Measurements from ENCODE around the gene ADAM33.

Gene ADAM33

DNA sequence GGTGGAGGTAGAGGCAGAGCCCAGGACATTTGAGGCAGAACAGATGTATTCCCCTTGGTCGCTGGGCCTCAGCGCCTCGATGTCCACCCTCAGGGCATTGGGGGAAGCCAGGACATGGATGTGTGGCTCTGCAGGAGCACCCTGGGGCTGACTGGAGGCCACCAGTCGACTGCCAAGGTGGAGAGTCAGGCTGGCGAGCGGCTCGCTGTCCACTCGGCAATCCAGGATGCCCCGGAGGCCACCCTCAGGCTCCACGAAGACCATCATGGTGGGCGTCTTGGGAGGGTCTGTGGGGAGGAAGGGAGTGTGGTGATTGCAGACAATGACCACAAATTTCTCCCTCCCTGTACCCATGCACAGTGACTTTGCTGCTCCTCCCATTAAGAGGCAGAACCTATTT is 8.2 kb upstream of the ADAM33 start:
- DNase-seq (ENCODE audit: low spot score) = no peak

- no peak for DNase-seq (ENCODE audit: low spot score)
These were observed 5.8 kb upstream of the ADAM33 start for GRCh38 chr20:3687655-3688054.

DNA sequence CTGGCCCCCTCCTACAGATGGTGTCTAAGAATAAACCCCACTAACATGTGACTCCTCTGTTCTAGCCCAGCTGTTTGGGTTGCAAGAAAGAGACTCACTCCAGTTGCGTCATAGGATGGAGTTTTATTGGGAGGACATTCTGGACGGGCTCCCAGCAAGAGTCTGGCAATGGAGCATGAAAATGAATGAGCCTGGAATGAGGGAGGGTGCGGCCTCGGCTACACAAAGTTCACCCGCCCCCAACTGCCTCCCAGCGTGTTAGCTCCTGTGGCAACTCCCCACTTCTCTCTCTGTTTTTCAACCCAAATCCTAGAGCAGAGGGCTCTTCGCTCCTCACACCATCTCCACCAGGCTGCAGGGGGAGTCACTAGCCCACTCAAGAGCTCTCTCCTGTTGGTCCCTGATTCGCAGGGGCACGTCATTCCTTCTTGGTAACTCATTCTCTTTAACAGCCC is 5.1 kb upstream of the ADAM33 start:
- DNase-seq (ENCODE audit: low spot score) = no peak

DNA sequence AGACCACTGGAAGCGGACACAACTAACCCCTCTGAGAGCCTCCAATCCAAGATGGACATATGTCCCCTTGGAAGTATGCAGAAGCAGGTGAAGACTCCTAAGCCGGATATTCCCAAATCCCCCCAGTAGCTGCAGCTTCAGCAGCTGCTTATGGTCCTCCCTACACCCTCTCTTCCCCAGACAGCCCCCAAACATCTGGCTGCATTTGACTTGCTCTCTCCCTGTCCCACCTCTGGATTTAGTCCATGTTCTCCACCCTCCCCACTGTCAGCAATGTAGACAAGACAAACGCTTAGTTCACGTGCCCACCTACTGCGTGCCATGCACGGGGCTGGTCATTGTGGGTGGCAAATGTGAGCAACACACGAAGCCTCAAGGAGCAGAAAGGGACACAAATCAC is 4.6 kb upstream of the ADAM33 start:
- DNase-seq (ENCODE audit: low spot score) = no peak

GRCh38 chr20:3685341-3685740 is 3.5 kb upstream of the ADAM33 start:
- no peak for DNase-seq (ENCODE audit: low spot score)

DNA sequence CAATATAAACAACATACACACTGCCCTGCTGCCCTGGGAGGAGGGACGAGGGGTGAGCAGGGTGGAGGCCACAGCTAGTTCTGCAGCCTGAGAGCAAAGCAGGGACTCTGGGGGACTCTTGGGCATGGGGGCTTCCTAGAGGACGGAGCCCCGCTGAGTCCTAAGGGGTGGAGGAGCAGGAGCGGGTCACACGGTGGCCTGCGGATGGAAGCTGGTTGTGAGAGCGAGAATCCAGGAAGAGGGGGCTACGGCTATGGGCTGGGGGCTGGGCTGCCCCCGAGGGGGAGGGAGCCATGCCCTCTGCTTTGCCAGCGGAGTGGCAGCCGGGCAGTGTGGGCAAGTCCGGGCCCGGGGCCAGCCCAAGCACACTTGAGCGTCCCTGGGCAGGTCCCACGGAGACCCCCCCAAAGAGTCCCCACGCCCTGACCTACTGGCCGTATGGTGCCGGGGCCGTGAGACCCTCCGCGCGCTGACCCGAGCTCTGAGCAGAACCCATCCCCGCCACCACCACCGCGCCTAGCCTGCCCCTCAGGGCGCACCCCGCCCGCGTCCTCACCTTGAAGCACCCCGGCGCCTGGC is 369 bp downstream of the ADAM33 start:
- no peak for DNase-seq (ENCODE audit: low spot score)

DNA sequence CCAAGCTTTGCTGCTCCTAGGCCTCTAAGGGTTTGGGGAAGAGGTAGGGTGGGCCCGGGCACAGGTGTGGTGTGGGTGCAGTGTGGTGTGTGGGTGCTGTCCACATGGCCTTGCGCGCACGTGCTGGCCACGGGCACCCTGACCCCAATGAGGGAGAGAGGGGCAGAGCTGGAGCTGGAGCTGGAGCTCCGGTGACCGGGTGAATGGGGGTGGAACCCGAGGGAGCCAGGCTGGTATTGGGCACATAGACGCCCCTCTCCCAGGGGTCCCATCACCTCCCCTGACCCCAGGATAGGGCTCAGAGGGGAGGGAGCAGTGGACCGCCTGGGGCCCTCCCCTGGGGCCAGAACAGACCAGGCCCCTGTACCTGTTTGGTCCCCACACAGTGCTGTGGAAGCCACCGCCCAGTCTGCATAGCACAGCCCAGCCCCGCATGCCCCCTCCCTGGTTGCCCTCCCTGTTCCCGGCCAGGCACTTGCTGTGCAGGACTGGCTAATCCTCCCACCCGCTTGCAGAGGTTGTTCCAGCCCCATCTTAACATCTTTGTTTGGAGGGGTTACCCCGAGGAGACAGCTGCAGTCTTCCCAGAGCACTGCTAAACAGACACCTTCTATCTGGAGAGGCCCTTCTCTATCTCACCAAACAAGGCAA is 984 bp downstream of the ADAM33 start:
- DNase-seq (ENCODE audit: low spot score) = no peak

DNA sequence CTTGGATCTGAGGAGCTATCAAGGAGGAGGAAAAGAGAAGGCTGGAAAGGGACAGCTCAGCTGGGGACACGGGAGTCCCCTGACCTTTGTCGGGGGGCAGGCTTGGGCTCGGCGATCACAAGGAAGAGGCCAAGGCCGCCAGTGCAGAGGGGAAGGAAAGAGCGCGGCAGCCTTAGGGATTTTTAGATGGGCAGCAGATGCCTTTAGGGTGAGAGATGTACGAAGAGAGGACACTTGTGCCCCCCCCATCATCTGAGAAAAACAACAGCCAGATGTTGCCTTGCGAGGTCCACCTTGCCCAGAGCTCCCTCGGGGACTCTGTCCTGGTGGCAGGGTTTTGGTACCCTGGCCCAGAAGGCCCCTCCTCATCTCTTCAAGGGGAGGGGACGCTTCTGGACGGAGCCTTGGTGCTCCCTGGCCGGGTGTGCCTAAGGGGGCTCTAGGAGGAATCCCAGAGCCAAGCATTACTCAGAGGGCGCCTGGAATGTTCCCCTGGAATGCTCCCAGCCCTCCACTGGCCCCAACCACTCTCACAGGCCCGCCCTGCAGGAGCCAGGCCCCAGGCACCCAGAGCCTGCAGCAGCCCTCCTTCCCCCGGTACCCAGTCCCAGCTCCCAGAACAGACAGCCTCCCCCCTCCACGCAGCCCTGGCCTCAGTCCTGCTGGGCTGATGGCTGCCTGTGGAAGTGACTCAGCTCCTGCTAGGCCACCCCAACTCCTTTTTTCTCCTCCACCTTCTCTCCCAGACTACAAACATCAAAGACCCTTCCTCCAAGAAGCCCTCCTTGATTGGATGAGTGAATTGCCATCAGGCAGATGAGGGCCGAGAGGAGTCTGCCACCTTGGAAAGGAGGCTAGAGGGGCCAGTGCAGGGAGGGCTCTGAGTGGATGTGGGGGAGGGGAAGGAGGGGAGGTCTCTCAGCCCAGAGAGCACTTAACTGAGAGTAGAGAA is 1.8 kb downstream of the ADAM33 start:
- no peak for DNase-seq (ENCODE audit: low spot score)

DNA sequence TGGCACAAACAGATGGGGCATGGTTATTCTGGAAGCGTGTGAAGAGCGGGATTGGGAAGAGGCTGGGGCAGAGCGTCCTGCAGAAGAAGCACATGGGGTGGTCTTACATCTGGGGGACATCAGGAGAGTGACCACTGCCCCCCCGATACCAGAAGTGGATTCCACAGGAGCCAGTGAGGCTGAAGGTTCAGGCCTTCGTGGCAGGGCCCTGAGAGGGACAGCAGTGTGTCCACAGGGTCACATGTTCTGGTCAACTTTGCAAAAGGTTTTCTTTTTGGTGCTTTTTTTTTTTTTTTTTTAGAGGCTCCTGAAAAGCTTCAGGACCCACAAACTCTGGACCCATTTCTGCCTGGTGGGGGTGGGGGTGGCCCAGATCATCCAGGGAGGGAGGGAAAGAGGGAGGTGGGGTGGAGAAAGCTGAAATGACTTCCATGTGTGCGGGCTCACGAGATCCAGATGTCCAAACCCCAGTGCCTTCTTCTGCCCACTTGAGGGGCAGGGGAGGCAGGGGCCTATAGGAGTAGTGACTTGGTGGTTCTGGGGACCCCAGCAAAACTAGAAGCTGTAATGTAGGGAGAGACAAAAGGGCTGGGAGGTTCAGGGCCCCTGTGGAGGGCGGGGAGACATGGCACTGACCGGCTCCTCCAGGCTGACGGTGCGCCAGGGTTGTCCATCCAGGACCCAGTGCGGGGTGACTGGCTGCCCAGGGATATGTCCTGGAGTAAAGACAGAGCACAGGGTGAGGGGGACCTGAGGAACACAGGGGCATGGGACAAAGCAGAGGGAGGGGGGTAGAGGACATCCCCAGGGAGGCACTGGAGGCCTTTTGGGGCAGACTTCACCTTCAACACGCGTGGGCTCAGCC is 2.7 kb downstream of the ADAM33 start:
- no peak for DNase-seq (ENCODE audit: low spot score)

DNA sequence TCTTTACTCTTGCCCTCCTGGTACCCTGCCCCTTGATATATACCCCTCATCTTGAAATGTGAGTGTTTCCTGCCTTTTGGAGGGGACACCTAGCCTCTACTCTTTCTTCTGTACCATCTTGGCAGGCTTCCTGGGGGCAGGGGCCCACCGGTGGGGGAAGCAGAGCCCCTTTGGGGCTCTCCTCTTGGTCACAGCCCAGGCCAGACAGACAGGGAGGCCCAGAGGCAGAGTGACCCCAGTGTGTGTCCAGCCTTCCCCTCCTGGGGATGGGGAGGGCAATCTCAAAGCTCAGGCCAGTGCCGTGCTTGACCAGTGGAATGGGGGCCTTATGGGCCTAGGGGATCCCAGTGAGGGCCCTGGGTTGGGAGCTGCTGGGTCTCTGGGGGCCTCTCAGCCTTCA is 3.6 kb downstream of the ADAM33 start:
- no peak for DNase-seq (ENCODE audit: low spot score)

DNA sequence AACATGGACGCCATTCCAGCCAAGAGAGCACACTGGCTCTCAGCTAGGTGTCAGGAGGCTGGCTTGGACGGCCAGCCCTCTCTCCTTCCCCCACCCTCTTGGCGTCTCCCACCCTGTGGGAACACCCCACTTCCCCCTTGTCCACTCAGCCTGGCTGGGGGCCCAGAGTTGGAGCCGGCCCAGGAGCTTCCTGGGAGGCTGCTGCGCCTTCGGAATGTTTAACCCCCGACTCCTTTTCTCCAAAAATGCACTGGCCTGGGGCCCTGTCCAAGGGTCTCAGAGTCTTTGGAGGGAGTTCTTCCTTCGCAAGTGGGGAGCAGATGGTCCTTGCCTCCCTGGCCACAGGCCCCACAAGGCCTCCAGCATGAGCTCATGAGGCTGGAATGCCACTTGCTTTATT is 4.1 kb downstream of the ADAM33 start:
- DNase-seq (ENCODE audit: low spot score) = no peak

DNA sequence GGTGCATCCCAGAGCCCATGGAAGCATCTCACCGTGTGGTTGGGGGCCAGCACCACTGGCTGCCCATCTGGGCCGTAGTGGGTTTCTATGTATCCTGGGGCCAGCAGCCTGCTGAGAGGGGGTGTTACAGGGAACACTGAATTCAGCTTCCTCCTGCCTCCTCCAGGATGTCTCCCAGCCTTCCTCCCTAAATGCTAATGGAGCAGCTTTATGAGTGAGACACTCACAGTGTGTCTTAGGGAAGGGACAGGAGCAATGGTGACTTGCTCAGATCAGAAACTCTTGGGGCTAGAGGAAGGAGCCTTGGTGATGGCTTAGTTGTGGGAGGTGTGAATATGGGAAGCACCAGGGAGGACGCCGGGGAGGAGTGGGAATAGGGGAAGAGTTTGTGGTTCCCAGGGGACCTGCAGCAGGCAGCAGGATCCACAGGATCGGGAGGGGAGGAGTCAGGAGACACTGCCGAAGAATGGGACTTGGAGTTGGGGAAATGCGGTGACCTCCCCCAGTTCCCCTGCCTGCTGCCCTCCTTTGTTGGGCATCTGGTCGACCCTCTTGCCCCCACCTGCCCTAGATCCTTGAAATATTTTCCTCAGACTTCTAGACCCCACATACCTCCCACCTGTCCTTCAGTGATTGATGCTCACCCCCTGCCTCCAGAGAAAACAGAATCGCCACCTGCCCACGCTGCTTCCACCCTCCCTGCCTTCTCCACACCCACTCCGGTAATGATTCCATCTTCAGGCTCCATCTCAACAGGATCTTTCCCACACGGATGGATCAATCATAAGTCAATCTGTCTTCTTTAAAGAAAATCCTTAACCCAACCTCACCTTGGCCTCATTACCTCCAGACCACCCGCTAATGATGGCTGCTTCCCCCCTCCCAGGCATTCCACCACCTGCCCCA is 6.6 kb downstream of the ADAM33 start:
- no peak for DNase-seq (ENCODE audit: low spot score)

DNA sequence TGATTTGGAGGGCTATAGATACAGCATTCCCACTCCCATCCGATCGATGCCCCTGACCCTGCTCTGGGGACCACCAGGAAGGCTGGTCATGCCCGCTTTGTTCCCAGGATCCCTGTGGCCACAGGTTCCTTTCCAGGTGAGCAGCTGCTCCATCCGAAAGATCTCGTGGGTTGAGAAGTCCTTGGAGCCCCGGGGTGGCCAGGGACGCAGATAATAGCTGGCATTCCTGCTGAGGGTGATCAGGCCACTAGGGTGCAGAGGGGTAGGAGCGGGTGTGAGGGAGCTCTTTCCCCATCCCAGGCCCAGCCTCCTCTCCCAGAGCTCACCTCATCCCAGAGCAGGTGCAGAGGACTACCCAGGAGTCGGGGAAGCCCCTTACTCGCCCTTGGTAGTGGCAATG is 7.4 kb downstream of the ADAM33 start:
- DNase-seq (ENCODE audit: low spot score) = no peak

- no peak for DNase-seq (ENCODE audit: low spot score)
These were observed 8.4 kb downstream of the ADAM33 start for GRCh38 chr20:3673221-3674070.

DNA sequence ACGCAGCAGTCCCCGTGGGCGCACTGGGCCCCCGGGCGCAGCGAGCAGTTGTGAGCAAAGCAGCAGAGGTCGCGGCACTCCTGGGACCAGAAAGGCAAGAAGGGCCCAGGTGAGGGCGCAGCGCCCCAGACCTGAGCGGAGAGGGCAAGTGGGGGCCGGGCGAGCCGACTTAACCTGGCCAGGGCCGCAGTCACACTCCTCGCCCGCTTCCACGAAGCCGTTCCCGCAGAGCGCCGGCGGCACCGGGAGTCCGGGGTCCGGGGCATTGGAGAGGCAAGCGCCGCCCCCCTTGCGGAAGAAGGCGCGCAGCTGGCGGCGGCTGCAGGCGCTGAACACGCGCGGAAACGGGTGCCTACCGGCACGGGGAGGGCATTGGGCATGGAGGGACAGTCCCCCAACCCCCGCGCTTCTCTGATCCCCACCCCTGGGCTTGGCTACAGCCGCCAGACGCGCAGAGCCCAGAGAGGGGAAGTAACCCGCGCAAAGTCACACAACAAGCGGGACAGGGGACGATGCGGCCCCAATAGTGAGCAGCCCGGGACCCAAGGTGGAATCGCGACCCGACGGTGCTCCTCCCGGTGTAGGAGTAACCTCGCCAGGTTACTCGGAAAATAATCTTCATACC is 9.2 kb downstream of the ADAM33 start:
- no peak for DNase-seq (ENCODE audit: low spot score)

DNA sequence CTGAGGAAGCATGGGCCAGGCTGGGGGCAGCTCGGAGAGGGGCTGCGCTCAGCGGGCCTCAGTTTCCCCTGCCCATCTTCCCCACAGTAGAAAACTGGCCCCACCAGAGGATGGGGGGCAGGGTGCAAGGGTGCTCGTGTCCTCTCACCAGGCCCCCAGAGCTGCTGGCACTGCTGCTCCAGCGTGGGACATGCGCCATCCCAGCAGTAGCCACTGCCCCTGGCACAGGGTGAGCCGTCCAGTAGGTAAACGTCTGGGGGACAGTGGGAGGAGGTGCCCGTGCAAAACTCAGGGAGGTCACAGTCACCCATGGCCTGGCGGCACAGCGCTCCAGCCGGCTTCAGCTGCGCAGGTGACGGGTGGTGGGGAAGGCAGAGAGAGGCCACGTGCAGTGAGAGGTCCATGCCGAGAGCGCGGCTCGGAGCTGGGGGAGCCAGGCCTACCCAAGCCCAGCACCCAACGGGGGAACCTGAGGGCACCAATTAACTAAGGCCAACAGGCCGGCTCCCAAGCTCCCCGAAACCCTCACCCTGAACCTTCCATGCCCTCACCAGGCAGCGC is 9.7 kb downstream of the ADAM33 start:
- no peak for DNase-seq (ENCODE audit: low spot score)

DNA sequence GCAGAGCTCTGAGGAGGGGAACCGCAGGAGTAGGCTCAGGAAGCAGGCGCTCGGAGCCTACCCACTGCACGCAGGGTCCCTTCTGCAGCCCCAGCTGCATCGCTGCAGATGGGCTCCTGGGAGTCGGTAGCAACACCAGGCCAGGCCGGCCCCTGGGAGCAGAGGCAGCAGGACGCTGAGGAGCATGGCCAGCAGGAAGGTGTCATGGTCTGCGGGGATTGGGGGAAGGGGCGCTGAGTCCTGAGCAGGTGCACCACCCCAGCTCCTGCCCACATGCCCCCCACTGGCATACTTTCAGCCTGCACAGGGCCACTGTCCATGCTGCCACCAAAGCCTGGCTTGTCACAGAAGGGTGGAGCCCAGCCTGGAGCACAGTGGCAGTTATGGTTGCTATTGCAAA is 10.9 kb downstream of the ADAM33 start:
- no peak for DNase-seq (ENCODE audit: low spot score)

- DNase-seq (ENCODE audit: low spot score) = no peak
These were observed 11.3 kb downstream of the ADAM33 start for GRCh38 chr20:3670511-3670910.
